Ectodermal cell (in vitro differentiated cells): ENCODE measurements around the gene ANKRD36C.
"Not testable (repeated sequence)": the region's sequence is repeated elsewhere in the genome, so short reads cannot be mapped to it uniquely, and the experiment has no call there.

ENCODE experiments used
- H3K27ac ChIP-seq: 2 replicates; pipeline ENCODE4 v1.7.0; 2013; ENCODE audit warnings: mild to moderate bottlenecking, low read depth, low read length; ENCODE audit not compliant: insufficient read depth, poor library complexity, severe bottlenecking
- H3K27me3 ChIP-seq: 2 replicates; pipeline ENCODE4 v1.7.0; 2013; ENCODE audit warnings: mild to moderate bottlenecking, low read length; ENCODE audit not compliant: insufficient read depth, control insufficient read depth, poor library complexity, severe bottlenecking
- H3K36me3 ChIP-seq: one replicate; pipeline ENCODE4 v1.7.0; 2013; ENCODE audit warnings: low read length; ENCODE audit not compliant: control insufficient read depth, insufficient read depth
- H3K4me1 ChIP-seq: one replicate; pipeline ENCODE4 v1.7.0; 2013; ENCODE audit warnings: low read length; ENCODE audit not compliant: control insufficient read depth, insufficient read depth
- H3K4me3 ChIP-seq: 2 replicates; pipeline ENCODE4 v1.7.0; 2013; ENCODE audit warnings: low read depth, low read length, control low read depth; ENCODE audit not compliant: insufficient read depth
- H3K9me3 ChIP-seq: 2 replicates; pipeline ENCODE4 v1.7.0; 2013; ENCODE audit warnings: mild to moderate bottlenecking, low read length, moderate library complexity; ENCODE audit not compliant: control insufficient read depth
- WGBS, 2 experiments: methylation state at CpG; one replicate each; pipeline ENCODE4 v1.1.7; 2013; ENCODE audit warnings: missing lambda C conversion rate in 2 of 2; 5-methylcytosine and 5-hydroxymethylcytosine counted together

The ANKRD36C gene

DNA sequence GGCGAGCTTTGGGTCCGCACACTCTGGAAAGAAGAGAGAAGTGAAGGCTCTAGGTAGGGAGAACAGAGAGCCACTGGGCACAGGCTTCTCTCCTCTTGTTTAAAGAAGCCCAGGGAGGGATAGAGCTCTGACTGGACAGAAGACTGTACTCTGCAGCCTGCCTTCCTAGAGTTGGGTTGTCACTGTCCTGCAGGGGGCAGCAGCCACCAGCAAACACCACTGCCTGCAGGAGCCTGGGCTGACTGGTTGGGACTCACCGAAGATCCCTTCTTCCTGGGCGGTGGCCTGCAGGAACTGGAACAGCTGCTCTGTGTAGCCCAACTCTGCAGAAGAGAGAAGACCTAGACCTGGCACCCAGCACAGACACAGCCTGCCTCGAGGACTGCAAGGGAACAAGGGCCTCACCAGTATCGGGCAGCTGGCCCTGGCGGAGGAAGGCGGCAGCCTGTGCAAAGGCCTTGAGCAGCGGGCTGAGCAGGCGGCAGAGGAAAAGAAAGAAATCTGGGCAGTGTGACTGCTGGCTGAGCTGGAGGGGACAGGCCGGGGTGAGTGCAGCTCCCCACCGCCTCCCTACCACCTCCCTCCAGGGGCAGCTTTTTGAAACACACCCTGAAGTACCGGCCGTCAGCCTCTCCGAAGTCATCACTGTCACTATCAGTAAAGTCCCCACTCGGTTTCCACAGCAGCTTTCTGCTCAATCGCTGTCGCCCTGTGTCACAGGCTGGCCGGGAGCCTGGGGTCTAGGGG is 31.2 kb upstream of the ANKRD36C start:
- 68 to 69% methylated on average over 13 of the region's 19 CpGs for WGBS, 2 experiments

DNA sequence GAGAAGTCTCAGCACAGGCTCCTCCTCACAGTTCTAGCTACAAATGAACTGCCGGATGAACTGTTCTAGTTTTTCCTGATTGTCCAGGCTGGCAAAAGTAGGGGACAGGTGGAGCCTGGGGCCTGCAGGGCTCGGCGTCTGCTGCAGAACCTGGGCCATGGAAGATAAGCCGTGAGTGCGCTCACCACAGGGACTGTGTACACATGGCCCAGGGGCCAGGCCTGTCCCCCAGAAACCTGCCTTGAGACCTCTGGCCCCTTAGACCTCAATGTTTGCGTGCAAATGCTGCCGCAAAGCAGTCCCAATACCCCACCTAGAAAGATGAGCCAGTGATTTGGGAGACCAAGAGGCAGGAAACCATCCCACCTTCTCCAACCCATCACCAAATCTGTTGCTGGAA is 30.5 kb upstream of the ANKRD36C start:
- not testable (repeated sequence) for H3K27ac ChIP-seq, H3K9me3 ChIP-seq, H3K4me3 ChIP-seq, H3K36me3 ChIP-seq, H3K4me1 ChIP-seq, H3K27me3 ChIP-seq
- 94 to 96% methylated on average over 7 of the region's 7 CpGs for WGBS, 2 experiments

More for the DNA sequence above, 31.2 kb upstream of the ANKRD36C start:
- not testable (repeated sequence) for H3K27ac ChIP-seq, H3K27me3 ChIP-seq, H3K36me3 ChIP-seq, H3K4me3 ChIP-seq, H3K9me3 ChIP-seq, H3K4me1 ChIP-seq

DNA sequence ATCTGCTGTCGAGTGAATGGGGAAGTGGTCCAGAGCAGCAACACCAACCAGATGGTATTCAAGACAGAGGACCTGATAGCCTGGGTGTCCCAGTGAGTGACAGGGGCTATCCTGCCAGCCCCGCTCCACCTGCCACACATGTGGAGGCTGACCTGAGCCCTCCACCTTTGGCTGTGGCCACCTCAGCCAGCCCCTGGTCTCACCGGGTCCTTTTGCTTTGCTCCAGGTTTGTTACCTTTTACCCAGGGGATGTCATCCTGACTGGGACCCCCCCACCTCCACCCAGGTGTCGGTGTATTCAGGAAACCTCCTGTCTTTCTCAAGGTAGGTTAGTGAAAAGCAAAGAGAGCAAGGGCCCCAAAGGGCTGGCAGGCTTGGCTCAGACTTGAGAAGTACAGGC is 29.5 kb upstream of the ANKRD36C start:
- H3K27me3 ChIP-seq, H3K4me3 ChIP-seq, H3K4me1 ChIP-seq, H3K27ac ChIP-seq, H3K9me3 ChIP-seq, H3K36me3 ChIP-seq: not testable (repeated sequence)
- WGBS, 2 experiments: 95 to 98% methylated on average over 4 of the region's 4 CpGs

DNA sequence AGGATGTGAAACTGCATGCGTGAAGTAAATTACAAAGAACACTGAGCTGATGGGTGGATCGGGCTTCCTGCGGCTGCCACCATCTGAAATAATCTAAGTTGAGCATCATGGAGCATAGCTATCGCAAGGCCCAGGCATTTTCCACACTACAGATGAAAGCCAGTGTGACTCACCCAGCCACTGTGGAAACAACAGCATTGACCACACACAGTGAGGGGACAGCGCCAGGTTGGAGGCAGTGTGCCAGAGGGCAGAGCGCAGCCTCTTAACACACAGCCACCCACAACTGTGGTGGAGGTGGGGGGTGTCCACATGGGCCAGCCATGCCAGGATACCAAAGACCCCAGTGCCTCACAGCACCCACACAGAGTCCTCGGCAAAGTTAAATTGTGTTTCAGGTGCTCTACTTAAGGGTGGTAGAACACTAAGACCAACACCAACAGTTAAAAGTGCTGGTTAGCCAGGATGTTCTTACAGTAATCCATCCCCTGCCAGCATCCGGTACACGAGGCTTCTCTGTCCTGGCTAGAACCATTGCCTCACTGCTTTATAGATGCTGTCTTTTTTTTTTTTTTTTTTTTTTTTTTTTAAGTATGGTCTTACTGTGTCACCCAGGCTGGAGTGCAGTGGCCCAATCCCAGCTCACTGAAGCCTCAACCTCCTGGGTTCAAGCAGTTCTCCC is 28.4 kb upstream of the ANKRD36C start:
- H3K4me3 ChIP-seq, H3K36me3 ChIP-seq, H3K27me3 ChIP-seq, H3K27ac ChIP-seq, H3K9me3 ChIP-seq, H3K4me1 ChIP-seq: not testable (repeated sequence)
- WGBS, 2 experiments: 94 to 100% methylated on average over 3 of the region's 9 CpGs

DNA sequence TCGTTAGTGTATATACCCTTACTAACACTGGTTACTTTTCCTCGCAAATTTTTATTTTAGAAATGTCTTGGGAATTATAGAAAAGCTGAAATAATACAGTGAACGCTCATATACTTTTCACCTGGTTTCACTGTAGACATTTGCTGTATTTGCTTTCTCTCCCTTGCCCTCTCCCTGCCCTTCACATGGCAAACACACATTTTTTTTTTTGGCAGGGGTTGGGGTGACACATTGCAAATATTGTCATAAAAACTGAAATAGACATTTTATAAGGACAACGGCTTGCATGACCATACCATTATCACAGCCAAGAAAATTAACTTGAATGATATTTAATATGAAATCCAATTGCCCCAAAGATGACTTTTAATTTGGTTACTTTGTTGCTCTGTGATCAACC is 24.7 kb upstream of the ANKRD36C start:
- WGBS, 2 experiments: 75% methylated on average over 1 of the region's 4 CpGs; no CpG with 5 or more reads in 1 of the 2 experiments
- H3K4me3 ChIP-seq, H3K4me1 ChIP-seq, H3K9me3 ChIP-seq, H3K27me3 ChIP-seq, H3K36me3 ChIP-seq, H3K27ac ChIP-seq: not testable (repeated sequence)

DNA sequence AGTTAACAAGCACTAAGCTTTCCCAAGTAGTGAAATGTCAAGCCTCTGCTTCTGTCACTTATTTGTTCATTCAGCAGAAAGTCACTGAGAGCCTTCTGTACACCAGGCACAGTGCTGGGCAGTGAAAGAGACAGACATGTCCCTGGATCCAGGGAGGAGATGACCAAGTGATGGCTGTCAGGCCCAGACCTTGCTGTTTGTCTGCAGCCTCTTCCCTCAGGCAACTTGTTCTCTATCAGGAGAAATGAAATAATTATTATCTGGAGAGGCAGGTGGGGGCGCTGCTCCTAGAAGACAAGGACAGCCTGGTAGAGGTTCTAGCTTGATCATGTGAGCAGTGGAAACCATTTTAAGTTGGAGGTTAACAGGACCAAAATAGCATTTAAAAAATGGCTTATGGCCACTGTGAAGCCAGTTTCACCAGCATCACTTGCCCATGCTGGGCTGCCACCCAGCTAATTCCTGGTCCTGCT is 21.2 kb upstream of the ANKRD36C start:
- 74 to 81% methylated on average over 1 of the region's 1 CpG for WGBS, 2 experiments
- H3K4me3 ChIP-seq, H3K4me1 ChIP-seq, H3K27ac ChIP-seq, H3K9me3 ChIP-seq, H3K27me3 ChIP-seq, H3K36me3 ChIP-seq: not testable (repeated sequence)

DNA sequence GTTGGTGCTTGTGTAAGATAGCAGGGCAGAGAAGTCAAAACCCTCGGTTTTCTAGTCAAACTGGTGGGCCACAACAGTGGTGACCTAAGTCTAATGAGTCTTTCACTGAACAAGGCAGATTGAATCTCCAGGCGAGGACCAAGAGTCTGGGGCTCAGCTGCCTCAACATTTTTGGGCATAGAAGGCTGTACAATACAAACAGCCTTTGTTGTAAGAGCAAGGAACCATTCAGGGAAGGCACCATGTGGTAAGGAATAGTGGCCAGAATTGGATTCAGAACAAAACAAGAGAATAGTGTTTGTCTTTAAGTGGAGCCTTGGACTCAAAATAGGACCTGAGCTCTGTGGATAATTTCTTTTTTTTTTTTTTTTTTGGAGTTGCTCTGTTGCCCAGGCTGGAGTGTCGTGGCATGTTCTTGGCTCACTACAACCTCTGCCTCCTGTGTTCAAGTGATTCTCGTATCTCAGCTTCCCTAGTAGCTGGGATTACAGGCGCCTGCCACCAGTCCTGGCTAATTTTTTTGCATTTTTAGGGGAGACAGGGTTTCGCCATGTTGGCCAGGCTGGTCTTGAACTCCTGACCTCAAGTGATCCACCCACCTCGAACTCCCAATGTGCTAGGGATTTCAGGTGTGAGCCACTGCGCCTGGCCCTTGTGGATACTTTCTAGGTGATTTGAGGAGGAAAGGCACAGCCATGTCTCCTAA is 20.6 kb upstream of the ANKRD36C start:
- H3K4me1 ChIP-seq, H3K36me3 ChIP-seq, H3K9me3 ChIP-seq, H3K4me3 ChIP-seq, H3K27ac ChIP-seq, H3K27me3 ChIP-seq: not testable (repeated sequence)
- WGBS, 2 experiments: 92 to 95% methylated on average over 8 of the region's 8 CpGs

DNA sequence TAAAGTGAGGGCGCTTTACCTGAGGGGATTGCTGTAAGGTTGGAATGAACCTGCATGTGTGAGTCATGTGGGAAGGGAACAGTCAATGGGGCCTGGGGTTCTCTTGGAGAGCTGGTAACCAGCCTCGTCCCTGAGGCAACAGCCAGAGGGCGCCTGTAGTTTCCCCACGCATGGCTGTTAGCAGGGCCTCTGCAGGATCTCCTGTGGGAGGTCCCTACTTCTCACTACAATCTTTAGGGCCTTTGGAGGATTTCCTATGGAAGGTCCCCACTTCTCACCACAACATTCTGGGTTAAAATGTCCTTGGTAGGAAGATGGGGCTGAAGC is 19.5 kb upstream of the ANKRD36C start:
- not testable (repeated sequence) for H3K4me1 ChIP-seq, H3K9me3 ChIP-seq, H3K27ac ChIP-seq, H3K4me3 ChIP-seq, H3K36me3 ChIP-seq, H3K27me3 ChIP-seq
- WGBS, 2 experiments: 16 to 18% methylated on average over 4 of the region's 4 CpGs

DNA sequence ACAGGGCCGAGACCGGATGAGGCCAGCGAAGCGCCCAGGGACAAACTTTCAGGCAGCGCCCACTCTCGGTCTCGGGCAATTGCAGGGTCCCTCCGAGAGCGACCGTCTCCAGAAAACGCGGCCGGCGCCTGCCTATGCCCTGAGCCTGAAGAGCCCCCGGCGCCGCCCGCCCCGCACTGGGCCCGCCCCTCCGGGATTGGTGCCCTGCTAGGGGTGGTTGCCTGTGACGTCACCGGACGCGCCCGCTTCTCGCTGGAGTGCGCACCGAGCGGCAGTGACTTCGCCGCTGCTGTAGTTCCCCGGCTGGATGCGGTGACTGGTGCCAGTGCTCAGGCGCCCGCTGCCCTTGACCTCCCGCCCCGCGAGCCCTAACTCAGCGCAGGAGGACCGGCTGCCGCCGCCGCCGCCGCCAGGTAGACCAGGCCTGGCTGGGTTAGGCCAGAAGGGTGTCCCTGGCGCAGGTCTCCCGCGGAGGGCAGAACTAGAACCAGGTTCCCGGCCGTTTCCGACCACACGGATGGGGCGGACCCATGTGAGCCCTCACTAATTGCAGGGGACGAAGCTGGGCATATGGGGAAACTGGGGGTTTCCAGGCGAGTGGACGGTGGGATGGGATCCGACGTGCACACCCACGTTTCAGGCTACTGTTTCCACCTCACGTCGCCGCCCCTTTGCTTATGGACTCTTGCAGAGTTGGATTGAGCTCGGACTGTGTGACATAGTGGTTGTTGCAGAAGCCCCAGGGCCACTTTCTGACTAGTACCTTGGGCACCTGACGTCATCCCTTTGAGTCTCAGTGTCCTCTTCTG is 18.9 kb upstream of the ANKRD36C start:
- not testable (repeated sequence) for H3K27me3 ChIP-seq, H3K36me3 ChIP-seq, H3K4me1 ChIP-seq, H3K27ac ChIP-seq, H3K9me3 ChIP-seq
- H3K4me3 ChIP-seq: peak overlapping the region; percentile 39
- 0 to 1% methylated on average over 26 to 27 of the region's 65 CpGs for WGBS, 2 experiments

DNA sequence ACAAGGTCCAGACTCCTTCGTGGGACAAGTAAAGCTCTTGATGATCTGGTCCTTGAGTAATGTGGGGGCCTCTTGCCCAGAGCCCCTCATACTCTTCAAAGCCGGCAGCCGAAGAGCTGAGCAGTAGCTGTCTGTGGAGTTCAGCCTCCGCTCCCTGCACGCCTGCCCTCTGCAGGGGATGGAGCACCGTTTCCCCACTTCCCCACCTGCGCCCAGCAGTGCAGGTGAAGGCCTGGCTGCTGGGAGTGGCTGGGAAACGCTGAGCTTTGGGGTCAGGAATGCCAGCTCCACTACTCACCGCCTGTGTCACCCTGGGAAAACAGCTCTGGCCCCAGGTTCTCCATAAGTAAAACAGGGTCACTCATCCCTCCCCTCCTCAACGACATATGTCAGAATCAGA is 18.2 kb upstream of the ANKRD36C start:
- H3K27ac ChIP-seq, H3K9me3 ChIP-seq, H3K36me3 ChIP-seq, H3K27me3 ChIP-seq, H3K4me1 ChIP-seq: not testable (repeated sequence)
- WGBS, 2 experiments: 16 to 17% methylated on average over 10 of the region's 10 CpGs
- H3K4me3 ChIP-seq: peak overlapping the region; percentile 39
